KMS-11 (cell line): ENCODE data around the gene ADM2.
A peak's percentile ranks its signal among the peaks of the same experiment; 100 is the strongest.

ENCODE experiments used
- H2AFZ ChIP-seq: fragments of 200-600 bp; sonication (generic); 2 replicates; pipeline ENCODE4 v1.6.1; 2016; ENCODE audit warnings: antibody characterized with exemption, mixed run types, low read depth
- H3K27ac ChIP-seq: fragments of 200-600 bp; sonication (generic); 2 replicates; pipeline ENCODE4 v1.6.1; 2016; ENCODE audit warnings: mild to moderate bottlenecking, mixed run types
- H3K27me3 ChIP-seq: fragments of 200-600 bp; sonication (generic); 2 replicates; pipeline ENCODE4 v1.6.1; 2017; ENCODE audit warnings: mild to moderate bottlenecking, low read depth, mixed run types, moderate library complexity; ENCODE audit not compliant: insufficient read depth
- H3K36me3 ChIP-seq: fragments of 200-600 bp; sonication (generic); 2 replicates; pipeline ENCODE4 v1.6.1; 2017; ENCODE audit warnings: mild to moderate bottlenecking, mixed run types; ENCODE audit not compliant: insufficient read depth
- H3K4me1 ChIP-seq: fragments of 200-600 bp; sonication (generic); 2 replicates; pipeline ENCODE4 v1.6.1; 2016; ENCODE audit warnings: mild to moderate bottlenecking, low read depth, mixed run types; ENCODE audit not compliant: poor library complexity, severe bottlenecking
- H3K4me2 ChIP-seq: fragments of 200-600 bp; sonication (generic); 2 replicates; pipeline ENCODE4 v1.7.0; 2016; ENCODE audit warnings: mild to moderate bottlenecking, mixed run types
- H3K4me3 ChIP-seq: fragments of 200-600 bp; sonication (generic); IDR thresholded peaks from 2 replicates; pipeline ENCODE4 v1.6.1; 2017; ENCODE audit warnings: low read depth, low read length, mixed read lengths; ENCODE audit not compliant: insufficient read depth
- H3K79me2 ChIP-seq: fragments of 200-600 bp; sonication (generic); 2 replicates; pipeline ENCODE4 v1.6.1; 2016; ENCODE audit warnings: low read depth, mixed run types; ENCODE audit not compliant: insufficient read depth
- H3K9ac ChIP-seq: fragments of 200-600 bp; sonication (generic); 2 replicates; pipeline ENCODE4 v1.6.1; 2016; ENCODE audit warnings: mild to moderate bottlenecking, mixed run types
- H4K20me1 ChIP-seq: fragments of 200-600 bp; sonication (generic); 2 replicates; pipeline ENCODE4 v1.6.1; 2016; ENCODE audit warnings: mild to moderate bottlenecking, mixed run types; ENCODE audit not compliant: insufficient read depth
- TF ChIP-seq, protein P1 (sequence below): fragments of 200-600 bp; sonication (generic); conservative IDR thresholded peaks from 2 replicates; pipeline ENCODE4 v1.6.1; 2017; ENCODE audit warnings: low read depth, mild to moderate bottlenecking, antibody characterized with exemption, low read length, moderate library complexity, mixed read lengths

The ADM2 gene

GRCh38 chr22:50526834-50527801 is 45.8 kb downstream of the ADM2 start:
- TF ChIP-seq, protein P1, sequence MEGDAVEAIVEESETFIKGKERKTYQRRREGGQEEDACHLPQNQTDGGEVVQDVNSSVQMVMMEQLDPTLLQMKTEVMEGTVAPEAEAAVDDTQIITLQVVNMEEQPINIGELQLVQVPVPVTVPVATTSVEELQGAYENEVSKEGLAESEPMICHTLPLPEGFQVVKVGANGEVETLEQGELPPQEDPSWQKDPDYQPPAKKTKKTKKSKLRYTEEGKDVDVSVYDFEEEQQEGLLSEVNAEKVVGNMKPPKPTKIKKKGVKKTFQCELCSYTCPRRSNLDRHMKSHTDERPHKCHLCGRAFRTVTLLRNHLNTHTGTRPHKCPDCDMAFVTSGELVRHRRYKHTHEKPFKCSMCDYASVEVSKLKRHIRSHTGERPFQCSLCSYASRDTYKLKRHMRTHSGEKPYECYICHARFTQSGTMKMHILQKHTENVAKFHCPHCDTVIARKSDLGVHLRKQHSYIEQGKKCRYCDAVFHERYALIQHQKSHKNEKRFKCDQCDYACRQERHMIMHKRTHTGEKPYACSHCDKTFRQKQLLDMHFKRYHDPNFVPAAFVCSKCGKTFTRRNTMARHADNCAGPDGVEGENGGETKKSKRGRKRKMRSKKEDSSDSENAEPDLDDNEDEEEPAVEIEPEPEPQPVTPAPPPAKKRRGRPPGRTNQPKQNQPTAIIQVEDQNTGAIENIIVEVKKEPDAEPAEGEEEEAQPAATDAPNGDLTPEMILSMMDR, result no peak
- Histone ChIP-seq H3K79me2 (peaks cover 8% of the 10 kb centered on the region; the same call in 1 of the 2 replicates), H3K27me3 (no peaks in the 10 kb centered on the region), H3K4me2 (peak overlapping the region; percentile 84), H3K9ac (peak overlapping the region; percentile 79), H3K4me1 (peaks cover 4% of the 10 kb centered on the region), H3K27ac (peak overlapping the region; percentile 83), H4K20me1 (no peaks in the 10 kb centered on the region), H3K4me3 (peak overlapping the region; percentile 31), H3K36me3 (no peaks in the 10 kb centered on the region), H2AFZ (peak overlapping the region; percentile 22; the same call in 1 of the 2 replicates)

GRCh38 chr22:50527921-50528681 is 46.8 kb downstream of the ADM2 start:
- H3K9ac ChIP-seq, result no peak overlapping the region
- no peak overlapping the region for H3K4me2 ChIP-seq
- no peaks in the 10 kb centered on the region for H3K27me3 ChIP-seq

DNA sequence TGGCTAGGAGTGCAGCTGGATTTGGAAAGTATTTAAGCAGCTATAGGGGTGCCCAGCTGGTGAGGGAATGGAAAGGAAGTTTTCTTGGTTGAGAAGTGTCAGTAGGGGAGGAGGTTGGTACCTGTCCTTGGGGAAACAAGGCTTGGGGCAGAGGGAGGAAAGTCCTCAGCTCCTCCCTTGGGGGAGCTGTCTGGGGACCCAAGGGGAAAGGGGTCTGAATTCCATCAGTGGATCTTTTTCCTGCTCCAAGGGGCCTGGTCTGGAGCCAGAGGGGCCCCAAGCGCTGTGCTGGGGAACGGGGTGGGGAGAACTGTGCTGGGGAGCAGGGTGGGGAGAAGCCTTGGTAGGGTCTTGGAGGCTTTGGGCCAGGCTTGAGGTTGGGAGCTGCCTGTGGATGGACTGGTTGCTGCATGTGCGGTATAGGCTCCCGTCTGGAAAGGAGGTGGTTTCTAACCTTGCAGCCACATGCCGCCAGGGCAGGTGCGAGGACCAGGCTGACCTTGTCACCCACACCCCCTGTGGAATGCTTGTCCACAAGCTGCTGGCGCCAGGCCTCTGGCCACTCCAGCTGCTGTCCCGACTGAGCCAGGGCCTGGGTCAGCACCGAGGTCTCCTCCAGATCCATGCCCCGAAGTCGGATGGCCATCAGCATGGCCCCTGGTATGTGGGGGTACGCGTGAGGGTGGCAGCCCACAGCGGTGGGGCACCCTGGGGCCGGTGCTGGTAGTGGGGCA is 47.5 kb downstream of the ADM2 start:
- no peaks in the 10 kb centered on the region for H3K36me3 ChIP-seq
- no peaks in the 10 kb centered on the region for H4K20me1 ChIP-seq
- no peak overlapping the region for H3K4me2 ChIP-seq
- H3K27ac ChIP-seq, result no peak overlapping the region
- no peak overlapping the region for H3K4me3 ChIP-seq
- H3K4me1 ChIP-seq, result peaks cover 7% of the 10 kb centered on the region
- H3K79me2 ChIP-seq, result peaks cover under 1% of the 10 kb centered on the region; the same call in 1 of the 2 replicates
- TF ChIP-seq, protein P1, result no peak
- no peak overlapping the region for H2AFZ ChIP-seq
- H3K9ac ChIP-seq, result no peak overlapping the region
- no peaks in the 10 kb centered on the region for H3K27me3 ChIP-seq

More at GRCh38 chr22:50527921-50528681, 46.8 kb downstream of the ADM2 start:
- no peaks in the 10 kb centered on the region for H4K20me1 ChIP-seq
- H3K36me3 ChIP-seq, result no peaks in the 10 kb centered on the region
- peaks cover 4% of the 10 kb centered on the region for H3K4me1 ChIP-seq
- no peak overlapping the region for H3K27ac ChIP-seq
- peaks cover 8% of the 10 kb centered on the region; the same call in 1 of the 2 replicates for H3K79me2 ChIP-seq
- no peak overlapping the region for H3K4me3 ChIP-seq
- no peak overlapping the region for H2AFZ ChIP-seq
- TF ChIP-seq, protein P1, result no peak

- Histone ChIP-seq H3K4me2 (no peak overlapping the region), H3K9ac (no peak overlapping the region), H3K79me2 (no peaks in the 10 kb centered on the region; the same call in 1 of the 2 replicates), H3K36me3 (no peaks in the 10 kb centered on the region), H4K20me1 (no peaks in the 10 kb centered on the region), H3K4me1 (peaks cover 10% of the 10 kb centered on the region), H2AFZ (no peak overlapping the region), H3K27me3 (no peaks in the 10 kb centered on the region), H3K4me3 (no peak overlapping the region), H3K27ac (no peak overlapping the region)
- TF ChIP-seq, protein P1, result no peak
These were observed 48.1 kb downstream of the ADM2 start for GRCh38 chr22:50529416-50529896.
